Measurements from ENCODE around the gene LDAF1. TPM values are rescaled to one million over a fixed set of nuclear protein-coding genes. Genes with fewer than 3 reads are reported as not detected.

The LDAF1 gene
- total and polyA plus RNA-seq, 10 of the 15 experiments (the other 5 are each of a cell fraction or from before 2014, with no cell fraction given), result 4.6 to 21.4 (median 6.6) TPM

- peak; percentile 17 for TF ChIP-seq E4F1 (IDR thresholded peaks at IDR 0.05; ENCODE audit: borderline replicate concordance, partially characterized antibody)
- TF ChIP-seq NBN (IDR thresholded peaks at IDR 0.05), result no peak
- RAD21 ChIA-PET (ENCODE audit: unreplicated experiment), result no interaction called here
- H3K36me3 ChIP-seq (ENCODE audit: control insufficient read depth in 2 of 2, insufficient read depth in 2 of 2, low read length in 1 of 2), result no peaks in the 10 kb centered on the region
- no peak overlapping the region for H3K4me2 ChIP-seq (ENCODE audit: control insufficient read depth, insufficient read depth)
- H3K4me1 ChIP-seq (ENCODE audit: control insufficient read depth, insufficient read depth, low read length), result no peaks in the 10 kb centered on the region
- H3K9me3 ChIP-seq (replicated peaks; ENCODE audit: control insufficient read depth, insufficient read depth, low read length), result no peaks in the 10 kb centered on the region; the same call in 2 of the 3 replicates
- SMC1A ChIA-PET (ENCODE audit: uncharacterized antibody, unreplicated experiment), result no interaction called here
- no peak for ATAC-seq
- no peaks in the 10 kb centered on the region for H4K20me1 ChIP-seq (ENCODE audit: control insufficient read depth, insufficient read depth)
- no peak for FAIRE-seq
- H3K4me3 ChIP-seq, result no peak overlapping the region
- H3K27me3 ChIP-seq (replicated peaks in 1 of 2; ENCODE audit: control insufficient read depth in 2 of 2, insufficient read depth in 2 of 2, low read length in 1 of 2), result no peaks in the 10 kb centered on the region; a peak in 1 of 4 replicates
- WGBS (ENCODE audit: insufficient coverage, insufficient replicate concordance, low lambda C conversion rate, missing lambda C conversion rate), result 50% methylated on average over 7 of the region's 7 CpGs
- H3K27ac ChIP-seq (ENCODE audit: control insufficient read depth, insufficient read depth), result no peak overlapping the region
- no TSS peak for BruUV-seq (replicated peaks)
- intact Hi-C loops (cut with micrococcal nuclease; ENCODE audit: unreplicated experiment), result no loop called here
- no peak for DNase-seq (ENCODE audit: low read depth, low spot score)
- CTCF ChIA-PET, result no interaction called here
- H3K9ac ChIP-seq (ENCODE audit: control insufficient read depth, insufficient read depth, low read length), result no peak overlapping the region
- no peaks in the 10 kb centered on the region for H3K79me2 ChIP-seq (ENCODE audit: control insufficient read depth, insufficient read depth, low read length)
- H2AFZ ChIP-seq (ENCODE audit: control insufficient read depth, low read depth, low read length), result no peak overlapping the region
- in situ Hi-C loops (cut with MboI), result no loop called here
- POLR2A ChIA-PET, result no interaction called here
These were observed 59.7 kb downstream of the LDAF1 start for GRCh38 chr16:21218153-21218552.

- DNase-seq (ENCODE audit: low read depth, low spot score) (no peak), FAIRE-seq (no peak), ATAC-seq (no peak)
- Histone ChIP-seq H3K9me3 (replicated peaks; ENCODE audit: control insufficient read depth, insufficient read depth, low read length) (no peaks in the 10 kb centered on the region; the same call in 2 of the 3 replicates), H2AFZ (ENCODE audit: control insufficient read depth, low read depth, low read length) (no peak overlapping the region), H3K27me3 (replicated peaks in 1 of 2; ENCODE audit: control insufficient read depth in 2 of 2, insufficient read depth in 2 of 2, low read length in 1 of 2) (no peaks in the 10 kb centered on the region; a peak in 1 of 4 replicates), H3K27ac (ENCODE audit: control insufficient read depth, insufficient read depth) (no peak overlapping the region), H3K79me2 (ENCODE audit: control insufficient read depth, insufficient read depth, low read length) (no peaks in the 10 kb centered on the region), H4K20me1 (ENCODE audit: control insufficient read depth, insufficient read depth) (no peaks in the 10 kb centered on the region), H3K36me3 (ENCODE audit: control insufficient read depth in 2 of 2, insufficient read depth in 2 of 2, low read length in 1 of 2) (no peaks in the 10 kb centered on the region), H3K4me2 (ENCODE audit: control insufficient read depth, insufficient read depth) (no peak overlapping the region), H3K4me3 (no peak overlapping the region), H3K4me1 (ENCODE audit: control insufficient read depth, insufficient read depth, low read length) (no peaks in the 10 kb centered on the region), H3K9ac (ENCODE audit: control insufficient read depth, insufficient read depth, low read length) (no peak overlapping the region)
- 86% methylated on average over 2 of the region's 2 CpGs for WGBS (ENCODE audit: insufficient coverage, insufficient replicate concordance, low lambda C conversion rate, missing lambda C conversion rate)
- SMC1A ChIA-PET (ENCODE audit: uncharacterized antibody, unreplicated experiment), result interaction anchor here (0.6 kb wide), 1 partner anchor 1466 kb away, joined by 3 read pairs; no protein-coding TSS in a partner anchor
- CTCF ChIA-PET, result no interaction called here
- POLR2A ChIA-PET, result no interaction called here
- in situ Hi-C loops (cut with MboI), result no loop called here
- BruUV-seq (replicated peaks), result no TSS peak
- intact Hi-C loops (cut with micrococcal nuclease; ENCODE audit: unreplicated experiment), result no loop called here
- RAD21 ChIA-PET (ENCODE audit: unreplicated experiment), result interaction anchor here (1.2 kb wide), 1 partner anchor 31 kb away, joined by 4 read pairs; no protein-coding TSS in a partner anchor
- TF ChIP-seq CBFB (IDR thresholded peaks at IDR 0.05; ENCODE audit: low read depth) (no peak), IKZF1 (conservative IDR thresholded peaks at IDR 0.05) (no peak), SMC3 (IDR thresholded peaks at IDR 0.05; ENCODE audit: borderline replicate concordance, low read length) (no peak), TCF12 (IDR thresholded peaks at IDR 0.05; ENCODE audit: low read depth, low read length) (no peak), CHD2 (IDR thresholded peaks at IDR 0.05; ENCODE audit: borderline replicate concordance, low read depth, low read length) (no peak), USF1 (IDR thresholded peaks at IDR 0.05; ENCODE audit: borderline replicate concordance, extremely low read length, insufficient read depth, low read depth, low read length) (no peak), NKRF (conservative IDR thresholded peaks at IDR 0.05) (no peak), EP300 (IDR thresholded peaks at IDR 0.05; ENCODE audit: borderline replicate concordance in 1 of 2, control insufficient read depth in 1 of 2, low read depth in 2 of 2, low read length in 2 of 2) (no peak), WRNIP1 (IDR thresholded peaks at IDR 0.05; ENCODE audit: borderline replicate concordance, low read depth, low read length) (no peak), ZSCAN29 (IDR thresholded peaks at IDR 0.05) (no peak), BRCA1 (IDR thresholded peaks at IDR 0.05; ENCODE audit: low read depth, low read length) (no peak)
These were observed 61.1 kb downstream of the LDAF1 start for GRCh38 chr16:21219551-21219950.
